ENCODE data around the gene GPR63. TPM values are rescaled to one million over a fixed set of nuclear protein-coding genes. Genes with fewer than 3 reads are reported as not detected.

GPR63 gene
- total and polyA plus RNA-seq, 4 donors = 0.03 to 0.14 (median 0.08) TPM; not detected in 1

DNA sequence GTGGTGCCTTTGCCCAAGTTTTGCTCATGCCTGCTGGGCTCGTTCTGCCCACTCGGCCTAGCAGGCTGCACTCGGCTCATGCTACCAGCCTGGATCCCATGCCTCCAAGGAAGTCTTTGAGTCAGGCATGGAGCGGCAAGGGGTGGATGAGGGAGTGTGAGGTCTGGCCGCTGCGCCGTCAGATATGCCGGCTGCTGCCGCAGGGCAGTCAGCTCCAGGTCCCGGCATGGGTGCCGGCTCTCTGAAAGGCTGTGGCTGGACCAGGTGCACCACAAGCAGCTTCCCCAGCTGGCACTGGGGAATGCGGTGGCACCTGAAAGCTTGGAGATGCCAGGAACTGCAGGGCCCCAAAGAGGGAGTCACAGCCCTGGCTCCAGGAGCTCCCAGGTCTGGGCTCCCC lies 75.5 kb downstream of the GPR63 start:
- no peak for DNase-seq (ENCODE audit: low spot score)
- H3K9ac ChIP-seq (ENCODE audit: low read depth in 1 of 2, low read length in 2 of 2) = no peak overlapping the region

DNA sequence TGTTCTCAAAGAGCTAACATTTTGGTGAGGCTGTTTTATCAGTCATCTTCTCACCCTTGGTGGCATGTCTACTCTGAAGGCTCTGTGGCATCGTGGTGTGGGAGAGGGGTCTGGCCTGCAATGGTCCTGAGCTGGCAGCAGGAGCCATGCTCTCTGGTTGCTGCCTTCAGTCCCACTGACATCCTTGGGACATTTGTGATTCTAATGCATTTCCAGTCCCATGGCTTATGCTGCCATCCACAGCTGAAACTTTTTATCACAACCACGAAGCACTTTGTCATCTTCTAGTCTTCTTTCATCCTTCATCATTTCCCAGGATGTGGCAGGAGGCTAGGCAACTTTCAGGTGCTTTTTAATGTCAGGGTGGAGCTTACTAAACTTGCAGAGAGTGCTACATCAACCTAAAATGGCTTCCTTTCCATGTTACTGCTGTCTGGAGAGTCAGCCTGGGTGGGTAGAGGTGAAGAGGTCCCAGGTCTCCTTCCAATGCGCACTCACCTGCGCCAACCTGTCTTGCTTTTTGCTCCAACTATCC lies 77.1 kb downstream of the GPR63 start:
- Histone ChIP-seq H3K4me3 (ENCODE audit: low read depth in 1 of 3, low read length in 3 of 3) (no peak overlapping the region), H3K27ac (ENCODE audit: low read depth in 1 of 2, low read length in 2 of 2) (no peak overlapping the region), H3K9me3 (ENCODE audit: control insufficient read depth in 4 of 4, low read length in 3 of 4) (no peaks in the 10 kb centered on the region), H3K36me3 (ENCODE audit: control insufficient read depth in 4 of 4, insufficient read depth in 3 of 4, low read depth in 1 of 4, low read length in 3 of 4) (no peaks in the 10 kb centered on the region), H3K27me3 (ENCODE audit: control insufficient read depth in 4 of 4, insufficient read depth in 4 of 4, low read length in 3 of 4) (peaks cover 0 to 3% (median 0%) of the 10 kb centered on the region in 4 donors), H3K4me1 (ENCODE audit: control insufficient read depth in 4 of 4, insufficient read depth in 4 of 4, low read length in 3 of 4) (no peaks in the 10 kb centered on the region), H3K9ac (ENCODE audit: low read depth in 1 of 2, low read length in 2 of 2) (no peak overlapping the region)
- 74% methylated on average over 4 of the region's 4 CpGs for WGBS
- TF ChIP-seq SP1 (IDR thresholded peaks at IDR 0.05) = no peak
- TF ChIP-seq, protein P1, sequence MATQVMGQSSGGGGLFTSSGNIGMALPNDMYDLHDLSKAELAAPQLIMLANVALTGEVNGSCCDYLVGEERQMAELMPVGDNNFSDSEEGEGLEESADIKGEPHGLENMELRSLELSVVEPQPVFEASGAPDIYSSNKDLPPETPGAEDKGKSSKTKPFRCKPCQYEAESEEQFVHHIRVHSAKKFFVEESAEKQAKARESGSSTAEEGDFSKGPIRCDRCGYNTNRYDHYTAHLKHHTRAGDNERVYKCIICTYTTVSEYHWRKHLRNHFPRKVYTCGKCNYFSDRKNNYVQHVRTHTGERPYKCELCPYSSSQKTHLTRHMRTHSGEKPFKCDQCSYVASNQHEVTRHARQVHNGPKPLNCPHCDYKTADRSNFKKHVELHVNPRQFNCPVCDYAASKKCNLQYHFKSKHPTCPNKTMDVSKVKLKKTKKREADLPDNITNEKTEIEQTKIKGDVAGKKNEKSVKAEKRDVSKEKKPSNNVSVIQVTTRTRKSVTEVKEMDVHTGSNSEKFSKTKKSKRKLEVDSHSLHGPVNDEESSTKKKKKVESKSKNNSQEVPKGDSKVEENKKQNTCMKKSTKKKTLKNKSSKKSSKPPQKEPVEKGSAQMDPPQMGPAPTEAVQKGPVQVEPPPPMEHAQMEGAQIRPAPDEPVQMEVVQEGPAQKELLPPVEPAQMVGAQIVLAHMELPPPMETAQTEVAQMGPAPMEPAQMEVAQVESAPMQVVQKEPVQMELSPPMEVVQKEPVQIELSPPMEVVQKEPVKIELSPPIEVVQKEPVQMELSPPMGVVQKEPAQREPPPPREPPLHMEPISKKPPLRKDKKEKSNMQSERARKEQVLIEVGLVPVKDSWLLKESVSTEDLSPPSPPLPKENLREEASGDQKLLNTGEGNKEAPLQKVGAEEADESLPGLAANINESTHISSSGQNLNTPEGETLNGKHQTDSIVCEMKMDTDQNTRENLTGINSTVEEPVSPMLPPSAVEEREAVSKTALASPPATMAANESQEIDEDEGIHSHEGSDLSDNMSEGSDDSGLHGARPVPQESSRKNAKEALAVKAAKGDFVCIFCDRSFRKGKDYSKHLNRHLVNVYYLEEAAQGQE (IDR thresholded peaks at IDR 0.05) = no peak
- TF ChIP-seq, protein P2, sequence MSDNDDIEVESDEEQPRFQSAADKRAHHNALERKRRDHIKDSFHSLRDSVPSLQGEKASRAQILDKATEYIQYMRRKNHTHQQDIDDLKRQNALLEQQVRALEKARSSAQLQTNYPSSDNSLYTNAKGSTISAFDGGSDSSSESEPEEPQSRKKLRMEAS (IDR thresholded peaks at IDR 0.05) = no peak
- no peak for TF ChIP-seq JUND (IDR thresholded peaks at IDR 0.05)
- no peak for TF ChIP-seq HNF4A (conservative IDR thresholded peaks at IDR 0.05)
- TF ChIP-seq TAF1 (conservative IDR thresholded peaks at IDR 0.05) = no peak
- no peak for TF ChIP-seq EGR1 (IDR thresholded peaks at IDR 0.05; ENCODE audit: low read depth in 2 of 2)
- TF ChIP-seq YY1 (IDR thresholded peaks at IDR 0.05) = no peak
- DNase-seq (ENCODE audit: low spot score) = no peak

More for the DNA sequence above, 75.5 kb downstream of the GPR63 start:
- Histone ChIP-seq H3K27me3 (ENCODE audit: control insufficient read depth in 4 of 4, insufficient read depth in 4 of 4, low read length in 3 of 4) (peaks cover 0 to 3% (median 0%) of the 10 kb centered on the region in 4 donors), H3K36me3 (ENCODE audit: control insufficient read depth in 4 of 4, insufficient read depth in 3 of 4, low read depth in 1 of 4, low read length in 3 of 4) (no peaks in the 10 kb centered on the region), H3K4me3 (ENCODE audit: low read depth in 1 of 3, low read length in 3 of 3) (no peak overlapping the region), H3K9me3 (ENCODE audit: control insufficient read depth in 4 of 4, low read length in 3 of 4) (no peaks in the 10 kb centered on the region), H3K4me1 (ENCODE audit: control insufficient read depth in 4 of 4, insufficient read depth in 4 of 4, low read length in 3 of 4) (no peaks in the 10 kb centered on the region), H3K27ac (ENCODE audit: low read depth in 1 of 2, low read length in 2 of 2) (no peak overlapping the region)
- no peak for TF ChIP-seq JUND (IDR thresholded peaks at IDR 0.05)
- TF ChIP-seq EGR1 (IDR thresholded peaks at IDR 0.05; ENCODE audit: low read depth in 2 of 2) = no peak
- no peak for TF ChIP-seq YY1 (IDR thresholded peaks at IDR 0.05)
- 74% methylated on average over 12 of the region's 12 CpGs for WGBS

DNA sequence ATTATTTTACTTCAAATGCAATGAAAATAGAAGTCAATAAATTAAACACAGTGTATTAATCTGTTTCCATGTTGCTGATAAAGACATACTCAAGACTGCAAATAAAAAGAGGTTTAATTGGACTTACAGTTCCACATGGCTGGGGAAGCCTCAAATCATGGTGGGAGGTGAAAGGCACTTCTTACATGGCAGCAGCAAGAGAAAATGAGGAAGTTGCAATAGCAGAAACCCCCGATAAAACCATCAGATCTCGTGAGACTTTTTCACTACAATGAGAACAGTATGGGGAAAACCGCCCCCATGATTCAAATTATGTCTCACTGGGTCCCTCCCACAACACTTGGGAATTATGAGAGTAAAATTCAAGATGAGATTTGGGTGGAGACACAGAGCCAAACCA lies 82.2 kb downstream of the GPR63 start:
- no peaks in the 10 kb centered on the region for H3K9me3 ChIP-seq (ENCODE audit: control insufficient read depth in 4 of 4, low read length in 3 of 4)
- H3K4me1 ChIP-seq (ENCODE audit: control insufficient read depth in 4 of 4, insufficient read depth in 4 of 4, low read length in 3 of 4) = no peaks in the 10 kb centered on the region
- 72% methylated on average over 3 of the region's 3 CpGs for WGBS
- TF ChIP-seq FOXA1 (IDR thresholded peaks at IDR 0.05) (no peak), RXRA (IDR thresholded peaks at IDR 0.05) (no peak), YY1 (IDR thresholded peaks at IDR 0.05) (no peak), GABPA (IDR thresholded peaks at IDR 0.05 in 1 of 2, conservative IDR thresholded peaks at IDR 0.05 in 1 of 2) (no peak), SP1 (IDR thresholded peaks at IDR 0.05) (no peak), NR2F2 (IDR thresholded peaks at IDR 0.05) (no peak), FOXA2 (IDR thresholded peaks at IDR 0.05) (no peak), JUND (IDR thresholded peaks at IDR 0.05) (no peak), HNF4A (conservative IDR thresholded peaks at IDR 0.05) (no peak), HNF4G (IDR thresholded peaks at IDR 0.05) (no peak), EGR1 (IDR thresholded peaks at IDR 0.05; ENCODE audit: low read depth in 2 of 2) (no peak), TAF1 (conservative IDR thresholded peaks at IDR 0.05) (no peak)
- TF ChIP-seq, protein P3, sequence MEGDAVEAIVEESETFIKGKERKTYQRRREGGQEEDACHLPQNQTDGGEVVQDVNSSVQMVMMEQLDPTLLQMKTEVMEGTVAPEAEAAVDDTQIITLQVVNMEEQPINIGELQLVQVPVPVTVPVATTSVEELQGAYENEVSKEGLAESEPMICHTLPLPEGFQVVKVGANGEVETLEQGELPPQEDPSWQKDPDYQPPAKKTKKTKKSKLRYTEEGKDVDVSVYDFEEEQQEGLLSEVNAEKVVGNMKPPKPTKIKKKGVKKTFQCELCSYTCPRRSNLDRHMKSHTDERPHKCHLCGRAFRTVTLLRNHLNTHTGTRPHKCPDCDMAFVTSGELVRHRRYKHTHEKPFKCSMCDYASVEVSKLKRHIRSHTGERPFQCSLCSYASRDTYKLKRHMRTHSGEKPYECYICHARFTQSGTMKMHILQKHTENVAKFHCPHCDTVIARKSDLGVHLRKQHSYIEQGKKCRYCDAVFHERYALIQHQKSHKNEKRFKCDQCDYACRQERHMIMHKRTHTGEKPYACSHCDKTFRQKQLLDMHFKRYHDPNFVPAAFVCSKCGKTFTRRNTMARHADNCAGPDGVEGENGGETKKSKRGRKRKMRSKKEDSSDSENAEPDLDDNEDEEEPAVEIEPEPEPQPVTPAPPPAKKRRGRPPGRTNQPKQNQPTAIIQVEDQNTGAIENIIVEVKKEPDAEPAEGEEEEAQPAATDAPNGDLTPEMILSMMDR (IDR thresholded peaks at IDR 0.05; ENCODE audit: low read depth, low read length, missing input control) = no peak
- TF ChIP-seq, protein P4, sequence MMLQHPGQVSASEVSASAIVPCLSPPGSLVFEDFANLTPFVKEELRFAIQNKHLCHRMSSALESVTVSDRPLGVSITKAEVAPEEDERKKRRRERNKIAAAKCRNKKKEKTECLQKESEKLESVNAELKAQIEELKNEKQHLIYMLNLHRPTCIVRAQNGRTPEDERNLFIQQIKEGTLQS (IDR thresholded peaks at IDR 0.05) = no peak
- TF ChIP-seq, protein P1 (IDR thresholded peaks at IDR 0.05) = no peak

More for the DNA sequence above, 82.2 kb downstream of the GPR63 start:
- H3K9ac ChIP-seq (ENCODE audit: low read depth in 1 of 2, low read length in 2 of 2) = no peak overlapping the region
- H3K4me3 ChIP-seq (ENCODE audit: low read depth in 1 of 3, low read length in 3 of 3) = no peak overlapping the region
- H3K27me3 ChIP-seq (ENCODE audit: control insufficient read depth in 4 of 4, insufficient read depth in 4 of 4, low read length in 3 of 4) = peaks cover 0 to 3% (median 0%) of the 10 kb centered on the region in 4 donors
- no peak overlapping the region for H3K27ac ChIP-seq (ENCODE audit: low read depth in 1 of 2, low read length in 2 of 2)
- H3K36me3 ChIP-seq (ENCODE audit: control insufficient read depth in 4 of 4, insufficient read depth in 3 of 4, low read depth in 1 of 4, low read length in 3 of 4) = no peaks in the 10 kb centered on the region
- no peak for DNase-seq (ENCODE audit: low spot score)
